ENCODE data around the gene LRP5.

- TF ChIP-seq CTCF (IDR thresholded peaks at IDR 0.05) (no peak), POLR2A (IDR thresholded peaks at IDR 0.05) (no peak)
Observed at GRCh38 chr11:68414496-68415221, 102.3 kb downstream of the LRP5 start.
